Neural progenitor cell (in vitro differentiated cells): ENCODE measurements around the gene MAP3K3.

ENCODE experiments used
- CTCF ChIP-seq: fragments of 200-600 bp; sonication (generic); IDR thresholded peaks from 2 replicates; pipeline ENCODE4 v1.5.1; 2017; ENCODE audit warnings: antibody characterized with exemption, mild to moderate bottlenecking
- EZH2 ChIP-seq: fragments of 200-600 bp; sonication (generic); IDR thresholded peaks from 2 replicates; pipeline ENCODE4 v1.6.1; 2017; ENCODE audit warnings: antibody characterized with exemption, mild to moderate bottlenecking, moderate library complexity
- EZH2phosphoT487 ChIP-seq: fragments of 200-600 bp; sonication (generic); IDR thresholded peaks from 2 replicates; pipeline ENCODE4 v1.6.1; 2017; ENCODE audit warnings: antibody characterized with exemption

- no peak for TF ChIP-seq EZH2phosphoT487
- TF ChIP-seq EZH2, result no peak
- no peak for TF ChIP-seq CTCF
These were observed 11.5 kb downstream of the MAP3K3 start for GRCh38 chr17:63633742-63634141.
